HG03025 (cell line): ENCODE measurements around the gene G0S2.
A peak's percentile ranks its signal among the peaks of the same experiment; 100 is the strongest.
"Not testable (repeated sequence)": the region's sequence is repeated elsewhere in the genome, so short reads cannot be mapped to it uniquely, and the experiment has no call there.

Experiments
- ATAC-seq: cut with Tn5 transposase; IDR thresholded peaks from one replicate; pipeline ENCODE4 v1.9.1; 2021; ENCODE audit warnings: mild to moderate bottlenecking, moderate library complexity; ENCODE audit not compliant: unreplicated experiment, low FRiP score

G0S2 gene

GRCh38 chr1:209675565-209676154, 448 bp downstream of the G0S2 start:
- no peak for ATAC-seq

- ATAC-seq: no peak
Observed at GRCh38 chr1:209678981-209679539, 3.8 kb downstream of the G0S2 start.

- ATAC-seq: no peak
Observed at GRCh38 chr1:209685821-209686220, 10.6 kb downstream of the G0S2 start.

GRCh38 chr1:209686322-209686721, 11.1 kb downstream of the G0S2 start:
- ATAC-seq: no peak

- no peak for ATAC-seq
Observed at GRCh38 chr1:209688746-209689234, 13.6 kb downstream of the G0S2 start.

GRCh38 chr1:209689477-209689876, 14.3 kb downstream of the G0S2 start:
- ATAC-seq: no peak

- no peak for ATAC-seq
Observed at GRCh38 chr1:209691237-209691636, 16.0 kb downstream of the G0S2 start.

GRCh38 chr1:209692296-209692695, 17.1 kb downstream of the G0S2 start:
- no peak for ATAC-seq

- ATAC-seq: peak; percentile 55
Observed at GRCh38 chr1:209692745-209693504, 17.7 kb downstream of the G0S2 start.

- no peak for ATAC-seq
Observed at GRCh38 chr1:209696673-209697072, 21.5 kb downstream of the G0S2 start.

- ATAC-seq: no peak
Observed at GRCh38 chr1:209697126-209697525, 21.9 kb downstream of the G0S2 start.

- ATAC-seq: not testable (repeated sequence)
Observed at GRCh38 chr1:209700686-209701085, 25.5 kb downstream of the G0S2 start.

GRCh38 chr1:209702832-209703231, 27.6 kb downstream of the G0S2 start:
- no peak for ATAC-seq

- ATAC-seq: no peak
Observed at GRCh38 chr1:209703834-209704504, 28.8 kb downstream of the G0S2 start.

GRCh38 chr1:209704584-209704983, 29.4 kb downstream of the G0S2 start, which contains the start of gene HSD11B1:
TSS of gene HSD11B1 (plus strand) at chr1:209704846. CDS start at chr1:209704943, 97 bp downstream.
- ATAC-seq: no peak

GRCh38 chr1:209705033-209705598, 29.9 kb downstream of the G0S2 start:
- no peak for ATAC-seq

- no peak for ATAC-seq
Observed at GRCh38 chr1:209706622-209707021, 31.4 kb downstream of the G0S2 start.

GRCh38 chr1:209707308-209707707, 32.1 kb downstream of the G0S2 start:
- ATAC-seq: no peak

- no peak for ATAC-seq
Observed at GRCh38 chr1:209708297-209708696, 33.1 kb downstream of the G0S2 start.

- ATAC-seq: no peak
Observed at GRCh38 chr1:209710093-209710492, 34.9 kb downstream of the G0S2 start.

GRCh38 chr1:209710847-209711246, 35.6 kb downstream of the G0S2 start:
- no peak for ATAC-seq
